ENCODE results near the gene MYO10.

DNA sequence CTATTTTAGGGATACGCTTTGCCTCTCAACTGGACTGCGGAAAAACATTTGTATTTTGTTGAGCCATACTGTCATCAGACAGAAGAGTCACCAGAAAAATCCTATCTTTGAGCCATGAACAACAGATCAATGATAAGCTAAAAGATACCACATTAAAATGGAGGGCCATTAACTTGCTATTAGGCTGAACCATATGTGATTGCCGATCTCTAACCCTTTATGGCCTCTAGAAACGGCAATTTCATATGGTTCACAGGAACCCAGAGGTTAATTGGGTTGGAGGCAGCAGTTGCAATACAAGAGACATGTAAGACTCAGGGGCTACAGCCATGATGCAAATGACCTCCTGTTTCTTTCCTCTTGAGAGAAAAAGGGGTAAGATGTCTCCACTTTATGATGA, 69.8 kb downstream of the MYO10 start:
- no peak for TF ChIP-seq CTCF (conservative IDR thresholded peaks at IDR 0.05; ENCODE audit: low read depth in 2 of 2)
- TF ChIP-seq REST (IDR thresholded peaks at IDR 0.05; ENCODE audit: unreplicated experiment) = no peak
- TF ChIP-seq EZH2 (IDR thresholded peaks at IDR 0.05; ENCODE audit: low read depth, unreplicated experiment) = no peak
- TF ChIP-seq CREB1 (CRISPR knock-in tag; IDR thresholded peaks at IDR 0.05; ENCODE audit: low read depth) = no peak
- TF ChIP-seq POLR2AphosphoS5 (IDR thresholded peaks at IDR 0.05; ENCODE audit: low read depth) = no peak
- no peak for TF ChIP-seq ZNF331 (CRISPR knock-in tag; IDR thresholded peaks at IDR 0.05; ENCODE audit: low read depth)
- TF ChIP-seq EZH2phosphoT487 (IDR thresholded peaks at IDR 0.05; ENCODE audit: unreplicated experiment) = no peak
- no peak for TF ChIP-seq NANOG (IDR thresholded peaks at IDR 0.05; ENCODE audit: borderline replicate concordance)
- TF ChIP-seq JUNB (IDR thresholded peaks at IDR 0.05; ENCODE audit: unreplicated experiment) = no peak
- TF ChIP-seq STAT1 (IDR thresholded peaks at IDR 0.05; ENCODE audit: unreplicated experiment) = no peak
- TF ChIP-seq ZNF114 (CRISPR knock-in tag; IDR thresholded peaks at IDR 0.05) = no peak
- TF ChIP-seq, protein P1, sequence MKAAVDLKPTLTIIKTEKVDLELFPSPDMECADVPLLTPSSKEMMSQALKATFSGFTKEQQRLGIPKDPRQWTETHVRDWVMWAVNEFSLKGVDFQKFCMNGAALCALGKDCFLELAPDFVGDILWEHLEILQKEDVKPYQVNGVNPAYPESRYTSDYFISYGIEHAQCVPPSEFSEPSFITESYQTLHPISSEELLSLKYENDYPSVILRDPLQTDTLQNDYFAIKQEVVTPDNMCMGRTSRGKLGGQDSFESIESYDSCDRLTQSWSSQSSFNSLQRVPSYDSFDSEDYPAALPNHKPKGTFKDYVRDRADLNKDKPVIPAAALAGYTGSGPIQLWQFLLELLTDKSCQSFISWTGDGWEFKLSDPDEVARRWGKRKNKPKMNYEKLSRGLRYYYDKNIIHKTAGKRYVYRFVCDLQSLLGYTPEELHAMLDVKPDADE (IDR thresholded peaks at IDR 0.05) = no peak
- no peak for TF ChIP-seq ZNF462 (CRISPR knock-in tag; IDR thresholded peaks at IDR 0.05)

Measured in GM23338 (cell line).